ENCODE results near the gene ARMC7. TPM values are rescaled to one million over a fixed set of nuclear protein-coding genes. Genes with fewer than 3 reads are reported as not detected.

ARMC7 gene
- total and polyA plus RNA-seq, 2 of the 13 experiments (the other 11 are each of a cell fraction or from before 2014, with no cell fraction given): 3.9 to 4.2 TPM

GRCh38 chr17:75132018-75133000 is 22.5 kb downstream of the ARMC7 start (continued):
- TF ChIP-seq ZNF441 (CRISPR knock-in tag; IDR thresholded peaks at IDR 0.05; ENCODE audit: borderline replicate concordance) (0 out of 2 replicates have a peak, but pooled peaks have one; percentile 35), ZNF460 (CRISPR knock-in tag; IDR thresholded peaks at IDR 0.05; ENCODE audit: borderline replicate concordance) (peak; percentile 80), ZBTB38 (CRISPR knock-in tag; IDR thresholded peaks at IDR 0.05) (peak; percentile 95), CSRNP1 (CRISPR knock-in tag; IDR thresholded peaks at IDR 0.05) (peak; percentile 5; the same call in 1 of the 2 replicates), CAMTA2 (CRISPR knock-in tag; IDR thresholded peaks at IDR 0.05; ENCODE audit: borderline replicate concordance) (peak; percentile 5), ZNF414 (CRISPR knock-in tag; IDR thresholded peaks at IDR 0.05) (0 out of 2 replicates have a peak, but pooled peaks have one; percentile 47), HDAC1 (CRISPR knock-in tag; IDR thresholded peaks at IDR 0.05) (0 out of 2 replicates have a peak, but pooled peaks have one; percentile 8), RXRA (CRISPR knock-in tag; IDR thresholded peaks at IDR 0.05) (0 out of 2 replicates have a peak, but pooled peaks have one; percentile 18), ZNF800 (CRISPR knock-in tag; IDR thresholded peaks at IDR 0.05) (0 out of 2 replicates have a peak, but pooled peaks have one; percentile 29), ADNP (CRISPR knock-in tag; IDR thresholded peaks at IDR 0.05) (0 out of 2 replicates have a peak, but pooled peaks have one; percentile 55), ZNF572 (CRISPR knock-in tag; IDR thresholded peaks at IDR 0.05) (0 out of 2 replicates have a peak, but pooled peaks have one; percentile 41), THYN1 (CRISPR knock-in tag; IDR thresholded peaks at IDR 0.05; ENCODE audit: borderline replicate concordance, low read depth) (0 out of 2 replicates have a peak, but pooled peaks have one; percentile 74), ZNF563 (CRISPR knock-in tag; IDR thresholded peaks at IDR 0.05) (peak; percentile 86; the same call in 1 of the 2 replicates), PRPF4 (IDR thresholded peaks at IDR 0.05; ENCODE audit: low read depth, low read length, poor library complexity, severe bottlenecking) (peak; percentile 77), MTERF4 (CRISPR knock-in tag; IDR thresholded peaks at IDR 0.05) (0 out of 2 replicates have a peak, but pooled peaks have one; percentile 56), ZBTB3 (CRISPR knock-in tag; IDR thresholded peaks at IDR 0.05; ENCODE audit: borderline replicate concordance, low read depth) (0 out of 2 replicates have a peak, but pooled peaks have one; percentile 6)
